Body of pancreas (tissue), 4 donors: ENCODE data around the gene PIK3CG.

Experiments used
- POLR2A ChIP-seq, 3 donors: fragments of 450-650 bp; IDR thresholded peaks; one replicate each; pipeline ENCODE4 v1.6.1; 2016; ENCODE audit warnings: antibody characterized with exemption in 3 of 3, mild to moderate bottlenecking in 2 of 3
- TF ChIP-seq, protein P1 (sequence below), 7 experiments: fragments of 450-650 bp in 4 of 7; fragments of 200-600 bp in 3 of 7; sonication (generic) in 3 of 7; IDR thresholded peaks; one replicate each; pipeline ENCODE4 v1.5.1; 2016 to 2019; ENCODE audit warnings: antibody characterized with exemption in 7 of 7

DNA sequence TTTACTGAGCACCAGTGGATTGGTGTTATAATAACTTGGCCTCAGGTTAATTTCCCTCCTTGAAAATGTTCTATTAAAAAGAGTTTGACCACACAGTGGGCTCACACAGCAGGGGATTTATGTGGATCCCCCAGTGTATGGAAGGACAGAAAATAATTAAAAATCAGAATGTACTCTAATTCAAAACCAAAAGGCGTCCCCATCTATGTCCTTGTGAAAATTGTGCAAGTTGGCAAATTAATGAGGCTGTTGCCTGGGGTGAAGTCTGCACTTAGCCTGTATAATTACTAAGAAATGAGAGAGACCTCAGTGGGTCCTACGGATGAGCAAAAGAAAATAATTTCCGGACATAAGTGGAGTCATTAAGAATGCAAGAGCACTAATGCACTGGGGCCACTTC is 31.1 kb downstream of the PIK3CG start:
- TF ChIP-seq, protein P1, sequence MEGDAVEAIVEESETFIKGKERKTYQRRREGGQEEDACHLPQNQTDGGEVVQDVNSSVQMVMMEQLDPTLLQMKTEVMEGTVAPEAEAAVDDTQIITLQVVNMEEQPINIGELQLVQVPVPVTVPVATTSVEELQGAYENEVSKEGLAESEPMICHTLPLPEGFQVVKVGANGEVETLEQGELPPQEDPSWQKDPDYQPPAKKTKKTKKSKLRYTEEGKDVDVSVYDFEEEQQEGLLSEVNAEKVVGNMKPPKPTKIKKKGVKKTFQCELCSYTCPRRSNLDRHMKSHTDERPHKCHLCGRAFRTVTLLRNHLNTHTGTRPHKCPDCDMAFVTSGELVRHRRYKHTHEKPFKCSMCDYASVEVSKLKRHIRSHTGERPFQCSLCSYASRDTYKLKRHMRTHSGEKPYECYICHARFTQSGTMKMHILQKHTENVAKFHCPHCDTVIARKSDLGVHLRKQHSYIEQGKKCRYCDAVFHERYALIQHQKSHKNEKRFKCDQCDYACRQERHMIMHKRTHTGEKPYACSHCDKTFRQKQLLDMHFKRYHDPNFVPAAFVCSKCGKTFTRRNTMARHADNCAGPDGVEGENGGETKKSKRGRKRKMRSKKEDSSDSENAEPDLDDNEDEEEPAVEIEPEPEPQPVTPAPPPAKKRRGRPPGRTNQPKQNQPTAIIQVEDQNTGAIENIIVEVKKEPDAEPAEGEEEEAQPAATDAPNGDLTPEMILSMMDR (IDR thresholded peaks at IDR 0.05): no peak
- no peak for TF ChIP-seq POLR2A (IDR thresholded peaks at IDR 0.05)
